DMS 273 (cell line): ENCODE results near the gene PHLDA3.
"Not testable (repeated sequence)": the region's sequence is repeated elsewhere in the genome, so short reads cannot be mapped to it uniquely, and the experiment has no call there.

Source experiments
- DNase-seq: peaks from one replicate; lab custom pipeline; 2025; ENCODE audit not compliant: unreplicated experiment; lab: John Stamatoyannopoulos, UW

The PHLDA3 gene

DNA sequence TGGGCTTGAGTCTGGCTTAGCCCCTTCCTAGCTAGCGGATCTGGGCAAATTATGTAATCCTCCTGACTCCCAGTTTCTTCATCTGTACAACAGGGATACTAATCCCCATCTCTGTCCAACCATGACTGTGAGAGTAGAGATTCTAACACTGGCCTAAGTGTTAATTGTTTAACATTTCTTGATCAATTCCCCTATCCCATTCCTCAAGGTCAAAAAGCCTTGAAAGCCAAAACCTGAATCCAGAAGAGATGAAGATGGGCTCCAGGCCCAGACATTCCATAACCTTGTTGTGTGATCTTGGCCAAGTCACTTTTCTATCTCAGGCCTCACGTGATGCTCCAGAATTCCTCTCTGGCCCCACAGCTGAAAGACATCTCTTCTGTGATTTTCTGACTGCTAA lies 18.8 kb upstream of the PHLDA3 start:
- no peak for DNase-seq

DNA sequence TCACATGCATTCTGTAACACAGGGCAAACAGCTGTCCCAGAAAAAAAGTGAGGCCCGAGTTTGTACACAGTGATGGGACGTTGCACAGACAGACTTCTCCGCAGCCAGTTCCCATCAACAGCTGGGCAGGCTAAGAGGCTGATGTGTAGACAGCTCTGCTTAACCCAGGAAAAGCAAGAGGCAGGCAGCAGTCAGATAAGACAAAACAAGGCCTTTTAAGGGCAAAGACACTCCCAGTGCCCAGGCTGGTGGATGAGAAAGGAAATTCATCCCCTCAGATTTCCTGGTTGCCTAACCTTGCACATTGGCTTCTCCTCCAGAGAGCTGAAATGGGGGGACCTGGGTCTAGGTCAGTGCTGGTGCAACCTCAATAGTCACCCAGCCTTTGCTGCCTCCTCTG lies 17.2 kb upstream of the PHLDA3 start:
- DNase-seq, result no peak

DNA sequence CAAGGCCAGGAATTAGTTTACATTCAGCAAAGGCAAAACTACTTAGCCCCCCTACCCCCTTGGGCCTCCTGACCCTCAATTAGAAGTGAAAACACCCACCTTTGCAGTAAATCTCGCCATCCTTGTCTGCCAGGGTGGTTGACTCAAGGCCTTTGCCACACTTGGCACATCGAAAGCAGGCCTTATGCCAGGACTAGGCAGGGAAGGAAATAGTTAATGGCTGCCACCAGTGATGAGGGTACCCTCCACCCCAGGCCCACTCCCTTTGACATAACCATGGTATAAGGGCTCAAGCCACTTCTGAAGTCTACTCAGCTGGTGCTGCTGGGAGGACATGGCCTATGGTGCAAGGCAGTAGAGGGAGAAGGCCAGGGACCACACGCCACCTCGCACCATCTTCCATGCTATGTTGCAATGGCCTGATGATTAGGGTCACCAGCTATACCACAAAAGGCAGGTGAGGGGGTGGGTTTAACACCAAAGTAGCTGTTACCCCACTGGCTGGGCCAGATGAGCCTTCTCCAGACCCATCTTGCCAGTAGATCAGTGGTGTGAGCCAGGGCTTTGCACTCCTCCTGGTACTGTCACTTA lies 16.3 kb upstream of the PHLDA3 start:
- no peak for DNase-seq

DNA sequence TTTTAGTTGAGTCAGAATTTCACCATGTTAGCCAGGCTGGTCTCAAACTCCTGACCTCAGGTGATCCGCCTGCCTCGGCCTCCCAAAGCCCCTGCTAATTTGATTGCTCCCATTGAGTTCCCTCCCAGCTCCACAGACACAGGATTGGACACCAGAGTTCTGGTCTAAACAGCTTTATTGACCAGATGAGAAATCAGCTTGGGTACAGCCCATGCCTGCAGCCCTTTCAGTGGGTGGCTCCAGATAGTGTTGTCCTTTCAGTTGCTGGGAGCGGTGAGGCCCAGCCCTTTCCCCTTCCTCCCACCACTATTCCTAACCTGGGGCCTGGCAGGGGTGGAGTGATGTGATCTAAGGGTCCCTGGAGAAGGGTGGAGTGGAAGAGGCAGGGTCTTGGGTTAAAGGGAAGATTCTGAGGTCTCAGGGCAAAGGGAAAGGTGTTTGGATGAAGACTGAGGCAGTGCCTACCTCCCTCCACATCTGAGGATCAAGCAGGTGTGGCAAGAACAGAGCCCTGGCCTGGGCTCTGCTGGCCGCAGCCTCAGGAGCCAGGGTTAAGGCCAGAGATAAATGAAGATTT lies 14.5 kb upstream of the PHLDA3 start:
- DNase-seq, result no peak

DNA sequence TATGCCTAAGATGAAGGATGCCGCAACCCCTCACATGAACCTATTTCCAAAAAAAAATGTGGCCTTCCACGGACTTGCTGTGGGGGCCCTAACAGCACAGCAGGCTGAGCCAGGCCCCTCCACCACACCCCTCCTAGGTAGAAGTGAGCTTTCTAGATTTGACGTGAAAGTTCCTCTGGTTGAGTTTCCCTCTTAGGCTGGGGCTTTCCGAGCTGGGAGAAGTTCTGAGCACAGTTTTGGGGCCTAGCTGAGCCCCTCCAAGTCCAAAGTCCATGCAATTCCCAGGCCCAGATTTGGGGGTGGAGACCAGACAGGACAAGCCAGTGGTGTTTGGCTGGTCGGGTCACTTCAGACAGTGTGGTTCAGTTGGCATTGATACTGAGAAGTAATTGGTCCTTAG lies 13.8 kb upstream of the PHLDA3 start:
- no peak for DNase-seq

DNA sequence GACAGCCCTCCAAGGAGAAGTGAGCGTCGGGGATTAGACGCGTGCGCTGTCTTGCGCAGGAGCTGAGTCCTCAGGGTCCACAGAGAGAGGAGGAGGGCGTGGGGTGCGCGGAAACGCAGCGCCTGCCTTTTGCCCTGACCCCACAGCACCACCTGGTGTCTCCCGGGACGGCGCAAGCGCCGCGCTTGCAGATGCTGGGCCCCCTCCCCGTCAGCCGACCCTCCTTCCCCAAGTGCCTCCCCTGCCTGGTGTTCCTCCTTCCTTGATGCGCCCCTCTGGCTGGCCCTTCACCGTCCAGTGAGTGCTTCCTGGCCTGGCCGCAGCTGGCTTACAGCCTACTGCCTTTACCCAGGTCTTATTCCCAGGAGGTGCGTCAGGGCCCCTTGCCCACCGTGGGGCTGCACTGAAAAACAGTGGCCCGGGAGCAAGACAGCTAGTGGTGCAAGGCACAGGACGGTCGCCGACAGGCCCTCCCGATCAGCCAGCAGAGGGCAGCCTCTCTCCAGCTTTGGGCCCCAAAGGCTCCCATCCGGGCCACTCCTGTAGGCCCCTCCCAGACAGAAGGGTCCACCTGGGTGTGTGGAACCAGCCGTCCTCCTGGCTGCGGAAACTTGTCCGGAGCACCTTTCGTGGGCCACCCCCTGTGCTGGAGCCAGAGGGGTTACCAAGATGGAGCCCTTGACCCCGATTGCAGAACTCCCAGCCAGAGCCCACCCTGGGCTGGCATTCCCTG lies 12.9 kb upstream of the PHLDA3 start:
- peak; percentile 92 for DNase-seq

DNA sequence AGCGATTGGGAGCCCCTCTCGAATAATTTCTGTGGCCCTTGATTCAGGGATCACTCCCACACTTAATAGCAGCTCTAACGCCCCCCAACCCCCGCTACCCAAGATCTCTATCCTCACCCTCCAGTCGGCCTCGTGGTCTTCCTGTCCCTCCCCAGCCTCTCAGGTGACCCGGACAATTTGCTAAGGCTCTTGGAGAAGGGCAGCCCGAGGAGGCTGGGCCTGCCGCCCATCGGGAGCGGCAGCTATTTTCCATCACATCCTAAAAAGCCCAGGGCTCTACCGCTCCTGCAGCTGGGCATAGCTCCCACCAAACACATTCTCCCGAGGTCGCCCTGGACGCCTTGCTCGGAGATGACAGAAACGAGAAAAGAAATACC lies 12.0 kb upstream of the PHLDA3 start:
- no peak for DNase-seq

DNA sequence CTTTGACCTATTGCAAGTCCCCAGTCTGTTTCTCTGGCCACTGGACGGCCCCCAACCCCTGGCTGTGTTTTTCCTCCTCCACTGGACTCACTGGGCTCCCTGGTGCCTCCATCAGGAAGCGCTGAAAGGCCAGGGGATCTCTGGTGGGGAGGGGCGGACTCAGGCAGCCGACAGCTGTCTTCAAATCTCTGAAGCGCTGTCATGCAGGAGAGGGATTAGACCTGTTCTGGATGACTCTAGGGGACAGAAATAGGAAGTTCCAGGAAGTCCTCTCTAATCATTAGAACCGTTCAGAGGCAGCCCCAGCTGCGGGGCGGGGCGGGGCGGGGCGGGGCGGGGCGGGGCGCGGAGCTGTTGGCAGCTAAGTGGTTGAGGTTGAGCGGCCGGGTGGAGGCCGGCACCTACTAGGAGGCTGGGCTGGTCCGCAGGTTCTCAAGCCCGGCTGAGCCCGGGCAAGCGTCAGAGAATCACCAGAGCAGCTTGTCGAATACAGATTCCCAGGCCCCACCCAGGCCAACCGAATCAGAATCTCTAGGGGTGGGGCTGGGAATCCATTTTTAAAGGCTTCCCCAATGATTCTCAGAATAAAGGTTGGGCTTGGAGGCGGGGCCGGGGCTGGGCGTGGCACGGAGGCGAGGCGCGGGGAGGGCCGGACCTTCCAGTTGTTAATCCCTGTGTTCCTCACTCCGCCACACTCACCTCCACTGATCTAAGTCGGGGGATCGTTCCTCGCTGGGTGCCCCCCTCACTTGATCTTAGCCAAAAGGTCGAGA lies 11.4 kb upstream of the PHLDA3 start:
- peak; percentile 85 for DNase-seq

DNA sequence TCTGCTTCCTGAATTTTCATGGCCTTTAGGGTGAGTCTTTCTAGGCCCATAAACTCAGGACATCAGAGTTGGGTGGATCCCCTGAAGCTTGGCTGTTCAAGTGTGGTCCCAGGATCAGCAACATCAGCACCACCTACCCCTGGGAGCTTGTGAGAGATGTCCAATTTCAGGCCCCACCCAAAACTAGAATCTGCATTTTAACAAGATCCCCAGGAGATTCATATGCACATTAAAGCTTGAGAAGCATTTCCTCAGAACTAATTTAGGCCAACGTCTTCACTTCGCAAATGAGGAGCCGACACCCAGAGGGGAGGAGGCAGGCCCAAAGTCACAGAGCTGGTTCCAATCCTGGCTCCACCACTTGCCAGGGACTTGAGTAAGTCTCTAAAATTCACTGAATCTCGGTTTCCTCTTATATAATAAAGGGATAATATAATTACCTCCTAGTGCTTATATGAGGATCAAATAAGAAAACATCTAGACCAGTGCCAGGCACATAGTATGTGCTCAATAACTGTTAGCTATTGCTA lies 10.3 kb upstream of the PHLDA3 start:
- no peak for DNase-seq

DNA sequence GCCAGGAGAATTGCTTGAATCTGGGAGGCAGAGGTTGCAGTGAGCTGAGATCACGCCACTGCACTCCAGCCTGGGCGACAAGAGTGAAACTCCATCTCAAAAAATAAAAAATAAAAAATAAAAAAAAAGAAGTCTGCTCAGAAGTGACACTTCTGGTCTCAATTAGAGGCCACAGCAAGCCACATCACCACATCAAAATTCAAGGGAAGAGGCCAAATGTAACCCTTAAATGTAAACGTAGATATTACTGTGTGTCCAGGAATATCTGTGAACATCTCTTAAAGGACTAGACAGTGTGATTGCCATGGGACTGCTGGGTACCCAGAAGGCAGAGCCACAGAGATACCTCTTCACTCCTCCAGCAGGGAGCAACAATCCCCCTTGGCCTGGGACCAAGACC lies 9.7 kb upstream of the PHLDA3 start:
- DNase-seq, result not testable (repeated sequence)

DNA sequence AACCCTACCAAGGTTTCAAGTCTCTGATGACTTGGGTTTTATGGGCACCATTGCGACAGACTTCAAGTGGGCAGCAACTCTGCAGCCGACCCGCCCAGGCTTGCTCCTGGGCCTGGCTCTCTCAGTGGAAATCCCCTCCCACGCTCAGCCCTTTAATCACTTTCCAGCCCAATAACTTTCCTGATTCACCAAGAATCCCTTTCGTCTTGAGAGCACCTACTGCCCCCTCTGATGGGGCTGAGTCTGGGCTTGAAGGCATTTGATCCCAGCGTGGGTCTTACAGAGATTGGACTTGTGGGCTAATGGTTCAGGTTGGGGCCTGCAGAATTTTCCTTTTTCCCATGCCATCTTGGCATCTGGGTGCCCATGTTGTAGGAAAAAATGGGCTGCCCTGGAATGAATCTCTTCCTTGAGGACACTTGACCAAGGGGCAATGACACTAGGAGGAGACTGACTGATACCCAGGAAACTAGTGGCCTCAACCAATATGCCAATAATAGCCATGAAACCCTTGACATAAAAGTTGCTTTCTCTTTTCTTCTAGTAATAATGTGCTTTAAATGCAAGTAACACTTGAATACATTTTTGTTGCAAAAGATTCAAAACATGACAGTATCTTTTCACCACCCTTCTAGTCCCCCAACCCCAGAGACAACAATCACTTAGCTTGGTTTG lies 7.8 kb upstream of the PHLDA3 start:
- peak; percentile 30 for DNase-seq

DNA sequence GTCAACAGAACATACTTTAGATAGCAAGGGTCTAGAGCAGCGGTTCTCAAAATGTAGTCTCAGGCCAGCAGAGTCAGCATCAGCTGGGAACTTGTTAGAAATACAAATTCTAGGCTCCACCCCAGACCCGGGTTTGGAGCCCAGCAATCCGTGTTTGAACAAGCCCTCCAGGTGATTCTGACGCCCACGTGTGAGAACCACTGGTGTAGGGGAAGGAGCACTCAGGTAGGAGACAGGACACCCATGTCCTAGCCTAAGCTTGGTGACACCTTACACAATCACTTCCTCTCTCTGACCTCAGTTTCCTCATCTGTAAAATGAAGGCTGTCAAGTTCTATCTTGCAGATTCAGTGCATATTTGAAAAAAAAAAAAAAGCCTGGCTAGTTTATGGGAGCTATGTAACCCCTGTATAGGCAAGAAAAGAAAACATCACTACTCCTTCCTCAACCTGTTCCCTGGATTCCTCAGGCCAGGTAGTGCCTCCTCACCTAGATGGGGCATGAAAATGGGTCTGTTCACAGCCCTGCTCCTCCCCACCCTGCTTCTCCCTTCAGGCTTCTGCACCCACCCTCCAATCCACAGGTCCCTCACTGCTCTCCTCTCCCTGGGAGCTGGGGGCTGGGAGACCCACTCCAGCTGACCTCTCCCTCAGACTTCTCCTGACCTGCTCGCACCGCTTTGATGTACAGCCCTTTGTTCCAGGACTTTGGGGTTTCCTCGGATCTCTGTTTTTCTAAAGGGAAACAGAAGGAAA lies 7.1 kb upstream of the PHLDA3 start:
- DNase-seq, result no peak

DNA sequence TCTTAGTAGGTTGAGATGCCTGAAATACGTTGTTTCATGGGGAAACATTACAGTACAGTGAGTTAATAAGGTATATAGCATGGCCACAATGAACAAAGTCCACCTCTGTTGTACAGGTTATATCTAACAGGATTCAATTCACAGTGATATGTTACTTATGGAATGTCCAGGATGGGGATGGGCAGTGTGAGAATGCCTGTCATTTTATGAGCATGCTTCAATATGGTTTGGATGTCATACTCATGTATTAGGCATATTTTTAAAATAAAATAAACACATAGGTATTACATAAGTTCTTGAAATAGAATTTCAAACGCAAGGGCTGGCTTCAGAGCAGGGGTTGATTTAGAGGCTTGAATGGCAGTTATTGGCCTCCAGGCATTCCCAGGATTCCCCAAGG lies 6.1 kb upstream of the PHLDA3 start:
- no peak for DNase-seq

DNA sequence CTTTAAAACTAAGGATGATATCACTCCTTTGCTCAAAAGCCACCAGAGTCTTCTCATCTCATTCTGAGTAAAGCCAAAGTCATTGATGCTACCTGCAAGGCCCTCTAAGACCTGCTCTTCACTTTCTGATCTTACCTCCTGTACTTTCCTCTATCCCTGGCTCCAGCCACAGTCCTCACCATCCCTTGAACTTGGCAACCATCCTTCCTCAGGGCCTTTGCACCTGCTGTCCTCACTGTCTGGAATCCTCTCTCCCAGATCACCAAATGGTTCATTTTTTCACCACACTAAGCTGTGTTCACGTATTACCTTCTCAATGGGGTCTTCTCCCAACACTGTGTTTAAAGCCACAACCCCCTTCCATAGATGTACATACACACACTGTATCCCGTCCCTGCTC lies 4.3 kb upstream of the PHLDA3 start:
- no peak for DNase-seq

DNA sequence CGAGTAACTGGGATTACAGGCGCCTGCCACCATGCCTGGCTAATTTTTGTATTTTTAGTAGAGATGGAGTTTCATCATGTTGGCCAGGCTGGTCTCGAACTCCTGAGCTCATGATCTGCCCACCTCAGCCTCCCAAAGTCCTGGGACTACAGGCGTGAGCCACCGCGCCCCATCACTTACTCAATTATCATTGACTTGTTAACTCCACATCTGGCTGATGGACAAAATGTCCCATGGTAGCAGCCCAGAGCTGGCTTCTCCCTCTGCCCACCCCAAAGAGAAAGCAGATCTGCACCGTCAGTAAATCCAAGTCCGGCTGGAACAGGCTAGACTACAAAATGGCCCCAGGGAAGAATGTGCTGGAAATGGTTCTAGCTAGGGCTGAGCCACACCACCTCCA lies 3.3 kb upstream of the PHLDA3 start:
- DNase-seq, result not testable (repeated sequence)

DNA sequence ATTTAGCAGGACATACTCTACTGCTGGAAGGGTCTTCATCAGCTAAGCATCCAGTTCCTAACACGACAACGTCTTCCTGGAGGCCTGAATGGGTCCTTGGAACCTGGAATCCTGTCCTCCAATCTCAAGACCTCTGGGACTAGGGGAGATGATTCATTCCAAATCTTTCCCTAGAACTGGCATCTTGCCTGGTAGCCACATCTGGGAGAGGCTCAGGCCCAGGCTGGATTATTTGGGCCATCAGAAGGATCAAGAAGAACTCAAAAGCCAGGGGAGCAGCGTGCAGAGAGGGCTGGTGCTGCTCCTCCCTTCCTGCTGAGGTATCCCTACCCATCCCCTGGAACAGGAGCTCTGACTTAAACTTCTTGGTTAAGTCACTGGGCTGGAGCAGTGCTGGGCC lies 2.8 kb upstream of the PHLDA3 start:
- peak; percentile 62 for DNase-seq

DNA sequence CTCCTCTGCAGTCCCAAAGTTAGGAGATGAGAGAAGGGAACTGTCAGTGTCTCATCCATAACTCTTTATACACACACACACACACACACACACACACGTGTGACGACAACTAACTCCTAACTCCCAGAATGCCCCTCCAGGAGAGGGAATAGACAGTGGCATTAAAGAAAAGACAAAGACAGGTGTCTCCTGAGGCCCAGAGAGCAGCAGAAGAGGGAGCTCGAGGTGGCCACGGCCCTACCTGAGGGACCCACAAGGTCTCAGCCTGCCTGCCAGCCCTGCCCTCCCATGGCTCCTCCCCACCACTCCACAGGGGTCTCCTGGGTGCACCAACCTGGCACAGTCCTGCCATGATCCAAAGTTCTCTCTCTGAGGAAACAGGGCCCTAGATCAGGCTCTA lies 1.6 kb upstream of the PHLDA3 start:
- DNase-seq, result no peak

DNA sequence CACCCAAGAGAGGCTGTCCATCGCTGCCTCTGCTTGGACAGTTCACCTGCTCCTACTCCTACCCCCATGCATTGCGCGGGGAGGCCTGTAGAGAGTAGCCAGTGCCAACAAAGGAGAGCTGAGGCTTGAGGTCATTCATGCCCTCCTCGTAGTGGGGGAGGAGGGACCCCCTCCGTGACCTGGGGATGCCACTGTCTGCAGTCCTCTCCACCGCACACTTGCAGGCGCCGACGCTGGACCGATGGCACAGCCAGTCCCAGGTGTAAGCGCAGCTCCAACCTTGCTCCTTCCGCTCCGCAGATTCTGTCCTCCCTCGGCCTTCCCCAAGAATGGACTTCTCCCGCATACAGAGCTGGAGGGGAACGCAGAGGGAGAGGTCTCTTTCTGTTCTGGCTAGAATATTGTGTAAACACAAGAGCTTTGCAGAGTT lies 672 bp upstream of the PHLDA3 start:
- no peak for DNase-seq

DNA sequence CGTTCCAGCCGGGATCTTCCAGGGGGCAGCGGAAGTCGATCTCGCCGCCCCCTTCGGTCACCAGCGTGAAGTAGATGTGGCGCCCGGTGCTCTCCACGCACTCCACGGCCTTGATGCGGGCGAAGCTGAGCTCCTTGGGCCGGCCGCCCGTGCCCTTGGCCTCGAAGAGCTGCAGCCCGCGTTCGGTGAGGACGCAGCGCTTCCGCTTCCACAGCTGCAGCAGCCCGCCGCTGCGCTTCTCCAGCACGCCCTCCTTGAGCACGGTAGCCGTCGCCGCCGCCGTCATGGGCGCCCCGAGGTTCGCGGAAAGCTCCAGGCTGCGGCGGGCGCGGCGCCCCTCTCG lies 516 bp downstream of the PHLDA3 start:
- peak; percentile 79 for DNase-seq

DNA sequence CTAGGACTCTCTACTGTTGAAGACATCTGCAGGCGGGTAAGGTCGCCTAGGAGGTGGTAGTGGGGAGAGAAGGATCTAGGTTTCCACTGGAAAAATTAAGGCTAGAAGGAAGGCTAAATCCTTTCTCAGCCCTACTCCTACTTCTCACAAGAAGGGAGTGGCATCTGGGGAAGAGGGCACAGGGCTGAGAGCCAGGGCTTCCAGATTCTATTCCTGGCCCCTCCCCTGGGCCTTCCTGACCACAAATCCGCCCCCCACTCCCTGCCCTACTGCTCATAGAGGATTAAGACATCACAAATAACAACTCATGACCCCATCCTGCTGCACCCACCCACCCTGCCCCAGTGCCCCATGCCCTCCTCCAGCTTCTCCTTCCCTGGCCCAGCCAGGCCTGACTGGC lies 2.5 kb downstream of the PHLDA3 start:
- no peak for DNase-seq
